ENCODE results near the gene SPDYE17. TPM values are rescaled to one million over a fixed set of nuclear protein-coding genes. Genes with fewer than 3 reads are reported as not detected.
"Not testable (repeated sequence)": the region's sequence is repeated elsewhere in the genome, so short reads cannot be mapped to it uniquely, and the experiment has no call there.

SPDYE17 gene
- total RNA-seq, 1 donor: not detected

DNA sequence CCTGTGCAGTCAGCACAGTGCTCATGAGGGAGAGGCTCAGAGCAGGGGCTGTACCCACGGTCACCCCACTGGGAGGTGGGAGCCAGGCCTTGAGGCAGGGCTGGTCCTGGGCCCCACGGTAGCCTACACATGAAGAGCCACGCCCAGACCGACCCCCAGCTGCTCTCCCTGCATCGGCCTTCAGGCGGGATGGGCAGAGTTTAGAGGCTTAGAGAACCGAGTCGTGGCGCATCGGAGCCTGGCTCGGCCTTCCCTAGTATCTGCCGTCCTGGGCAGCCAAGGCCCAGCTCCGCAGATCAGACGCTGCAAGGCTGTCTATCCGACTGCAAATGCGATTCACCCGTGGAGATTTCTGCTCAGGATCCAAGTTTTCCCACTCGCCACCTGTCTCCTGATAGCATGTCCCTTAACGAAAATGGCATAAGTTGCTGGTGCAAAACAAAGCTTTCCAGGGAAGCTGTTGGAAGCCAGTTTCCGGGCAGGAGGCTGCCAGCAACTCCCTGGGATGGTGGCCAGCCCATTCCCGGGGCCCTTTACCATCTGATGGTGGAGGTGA is 29.4 kb downstream of the SPDYE17 start:
- not testable (repeated sequence) for DNase-seq (ENCODE audit: insufficient read length, low spot score, missing footprints); H3K27me3 ChIP-seq (ENCODE audit: insufficient read depth, low read length); H3K27ac ChIP-seq (ENCODE audit: low read depth, low read length); H3K4me1 ChIP-seq (ENCODE audit: insufficient read depth, low read length); H3K36me3 ChIP-seq (ENCODE audit: insufficient read depth, low read length); H3K4me3 ChIP-seq (ENCODE audit: insufficient read depth, low read length); H3K4me2 ChIP-seq (ENCODE audit: insufficient read depth, low read length); H2AFZ ChIP-seq (ENCODE audit: low read length); H3K79me2 ChIP-seq (ENCODE audit: insufficient read depth, low read length); H4K20me1 ChIP-seq (ENCODE audit: insufficient read depth, low read length); H3K9me3 ChIP-seq (ENCODE audit: low read depth, low read length)

DNA sequence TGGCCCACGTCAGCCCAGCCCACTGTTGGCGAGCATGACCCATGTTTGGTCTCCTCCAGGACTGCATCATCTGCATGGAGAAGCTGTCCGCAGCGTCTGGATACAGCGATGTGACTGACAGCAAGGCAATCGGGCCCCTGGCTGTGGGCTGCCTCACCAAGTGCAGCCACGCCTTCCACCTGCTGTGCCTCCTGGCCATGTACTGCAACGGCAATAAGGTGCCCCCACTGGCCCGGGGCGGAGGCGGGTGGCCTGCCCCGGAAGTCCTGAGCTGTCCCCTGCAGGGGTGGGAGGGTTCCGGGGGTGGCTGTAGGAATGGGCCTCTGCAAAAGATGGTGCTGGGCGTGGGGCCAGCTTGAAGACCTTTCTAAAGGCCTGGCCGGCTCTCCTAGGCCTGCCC is 30.1 kb downstream of the SPDYE17 start:
- not testable (repeated sequence) for H3K4me2 ChIP-seq (ENCODE audit: insufficient read depth, low read length); H3K4me1 ChIP-seq (ENCODE audit: insufficient read depth, low read length); H3K36me3 ChIP-seq (ENCODE audit: insufficient read depth, low read length); H3K27ac ChIP-seq (ENCODE audit: low read depth, low read length); H2AFZ ChIP-seq (ENCODE audit: low read length); H3K9me3 ChIP-seq (ENCODE audit: low read depth, low read length); H3K79me2 ChIP-seq (ENCODE audit: insufficient read depth, low read length); H3K4me3 ChIP-seq (ENCODE audit: insufficient read depth, low read length); H3K27me3 ChIP-seq (ENCODE audit: insufficient read depth, low read length); H4K20me1 ChIP-seq (ENCODE audit: insufficient read depth, low read length)
- DNase-seq (ENCODE audit: insufficient read length, low spot score, missing footprints): peak; percentile 54

DNA sequence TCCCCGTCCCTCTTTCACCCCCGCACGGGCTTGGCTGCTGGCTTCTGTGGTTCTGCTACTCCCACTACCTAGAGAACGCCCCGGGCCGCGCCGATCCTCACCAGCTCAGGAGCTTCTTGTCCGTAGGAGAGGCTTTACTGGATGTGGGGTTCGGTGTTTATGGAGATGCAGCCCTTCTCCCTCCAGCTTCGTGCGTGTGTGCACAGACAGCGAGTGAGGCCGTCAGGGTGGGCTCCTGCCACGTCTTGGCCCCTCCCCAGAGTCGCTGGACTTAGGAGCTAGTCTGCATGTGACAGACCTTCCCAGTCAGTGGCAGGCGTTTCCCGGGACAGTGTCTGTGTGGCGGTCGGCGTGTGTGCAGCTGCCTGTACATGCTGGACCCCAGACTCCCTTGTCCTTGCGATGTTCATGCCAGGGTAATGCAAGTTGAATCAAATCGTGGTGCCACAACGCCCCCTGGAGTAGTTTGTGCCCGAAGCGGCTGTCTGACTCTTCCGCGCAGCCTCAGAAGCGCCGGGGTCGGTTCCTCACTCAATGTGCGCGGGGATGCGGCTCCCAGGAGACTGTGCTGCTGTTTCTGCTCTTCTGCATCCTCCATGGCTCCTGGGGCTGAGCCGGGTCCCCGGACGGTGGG is 32.6 kb downstream of the SPDYE17 start:
- H2AFZ ChIP-seq (ENCODE audit: low read length); H3K4me3 ChIP-seq (ENCODE audit: insufficient read depth, low read length); H3K79me2 ChIP-seq (ENCODE audit: insufficient read depth, low read length): not testable (repeated sequence)

GRCh38 chr7:76998764-76999450 is 33.3 kb downstream of the SPDYE17 start:
- not testable (repeated sequence) for H3K36me3 ChIP-seq (ENCODE audit: insufficient read depth, low read length); H3K27ac ChIP-seq (ENCODE audit: low read depth, low read length); H3K4me3 ChIP-seq (ENCODE audit: insufficient read depth, low read length); H4K20me1 ChIP-seq (ENCODE audit: insufficient read depth, low read length); H3K4me1 ChIP-seq (ENCODE audit: insufficient read depth, low read length); H3K4me2 ChIP-seq (ENCODE audit: insufficient read depth, low read length); H3K9me3 ChIP-seq (ENCODE audit: low read depth, low read length); H3K27me3 ChIP-seq (ENCODE audit: insufficient read depth, low read length); H2AFZ ChIP-seq (ENCODE audit: low read length); H3K79me2 ChIP-seq (ENCODE audit: insufficient read depth, low read length)
- peak; percentile 80 for DNase-seq (ENCODE audit: insufficient read length, low spot score, missing footprints)

More for the DNA sequence above, 32.6 kb downstream of the SPDYE17 start:
- H3K27ac ChIP-seq (ENCODE audit: low read depth, low read length); H4K20me1 ChIP-seq (ENCODE audit: insufficient read depth, low read length); H3K9me3 ChIP-seq (ENCODE audit: low read depth, low read length); H3K4me2 ChIP-seq (ENCODE audit: insufficient read depth, low read length); H3K36me3 ChIP-seq (ENCODE audit: insufficient read depth, low read length); DNase-seq (ENCODE audit: insufficient read length, low spot score, missing footprints); H3K27me3 ChIP-seq (ENCODE audit: insufficient read depth, low read length); H3K4me1 ChIP-seq (ENCODE audit: insufficient read depth, low read length): not testable (repeated sequence)

GRCh38 chr7:76998285-76998589 is 33.9 kb downstream of the SPDYE17 start:
- DNase-seq (ENCODE audit: insufficient read length, low spot score, missing footprints): no peak
- no peaks in the 10 kb centered on the region for H3K9me3 ChIP-seq (ENCODE audit: low read depth, low read length)
- H4K20me1 ChIP-seq (ENCODE audit: insufficient read depth, low read length): no peaks in the 10 kb centered on the region
- no peak overlapping the region for H3K27ac ChIP-seq (ENCODE audit: low read depth, low read length)
- H2AFZ ChIP-seq (ENCODE audit: low read length): no peak overlapping the region
- H3K4me1 ChIP-seq (ENCODE audit: insufficient read depth, low read length): no peaks in the 10 kb centered on the region
- no peaks in the 10 kb centered on the region for H3K36me3 ChIP-seq (ENCODE audit: insufficient read depth, low read length)
- H3K79me2 ChIP-seq (ENCODE audit: insufficient read depth, low read length): no peaks in the 10 kb centered on the region
- H3K4me3 ChIP-seq (ENCODE audit: insufficient read depth, low read length): no peak overlapping the region
- no peak overlapping the region for H3K4me2 ChIP-seq (ENCODE audit: insufficient read depth, low read length)
- TF ChIP-seq, protein P1, sequence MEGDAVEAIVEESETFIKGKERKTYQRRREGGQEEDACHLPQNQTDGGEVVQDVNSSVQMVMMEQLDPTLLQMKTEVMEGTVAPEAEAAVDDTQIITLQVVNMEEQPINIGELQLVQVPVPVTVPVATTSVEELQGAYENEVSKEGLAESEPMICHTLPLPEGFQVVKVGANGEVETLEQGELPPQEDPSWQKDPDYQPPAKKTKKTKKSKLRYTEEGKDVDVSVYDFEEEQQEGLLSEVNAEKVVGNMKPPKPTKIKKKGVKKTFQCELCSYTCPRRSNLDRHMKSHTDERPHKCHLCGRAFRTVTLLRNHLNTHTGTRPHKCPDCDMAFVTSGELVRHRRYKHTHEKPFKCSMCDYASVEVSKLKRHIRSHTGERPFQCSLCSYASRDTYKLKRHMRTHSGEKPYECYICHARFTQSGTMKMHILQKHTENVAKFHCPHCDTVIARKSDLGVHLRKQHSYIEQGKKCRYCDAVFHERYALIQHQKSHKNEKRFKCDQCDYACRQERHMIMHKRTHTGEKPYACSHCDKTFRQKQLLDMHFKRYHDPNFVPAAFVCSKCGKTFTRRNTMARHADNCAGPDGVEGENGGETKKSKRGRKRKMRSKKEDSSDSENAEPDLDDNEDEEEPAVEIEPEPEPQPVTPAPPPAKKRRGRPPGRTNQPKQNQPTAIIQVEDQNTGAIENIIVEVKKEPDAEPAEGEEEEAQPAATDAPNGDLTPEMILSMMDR (IDR thresholded peaks at IDR 0.05; ENCODE audit: extremely low read depth, low read depth, low read length): no peak
- H3K27me3 ChIP-seq (ENCODE audit: insufficient read depth, low read length): no peaks in the 10 kb centered on the region

All from osteoblast (primary cell).